Activated CD8-positive, alpha-beta memory T cell treated with anti-CD3 and anti-CD28 coated beads for 48 hours (primary cell): ENCODE data around the gene PATJ.
"Not testable (repeated sequence)": the region's sequence is repeated elsewhere in the genome, so short reads cannot be mapped to it uniquely, and the experiment has no call there.

Experiments used
- DNase-seq, 3 experiments: peaks; one replicate each; pipeline ENCODE4 v3.0.0-alpha.2; 2020; ENCODE audit warnings: low read depth in 2 of 3, low spot score in 2 of 3

The PATJ gene

DNA sequence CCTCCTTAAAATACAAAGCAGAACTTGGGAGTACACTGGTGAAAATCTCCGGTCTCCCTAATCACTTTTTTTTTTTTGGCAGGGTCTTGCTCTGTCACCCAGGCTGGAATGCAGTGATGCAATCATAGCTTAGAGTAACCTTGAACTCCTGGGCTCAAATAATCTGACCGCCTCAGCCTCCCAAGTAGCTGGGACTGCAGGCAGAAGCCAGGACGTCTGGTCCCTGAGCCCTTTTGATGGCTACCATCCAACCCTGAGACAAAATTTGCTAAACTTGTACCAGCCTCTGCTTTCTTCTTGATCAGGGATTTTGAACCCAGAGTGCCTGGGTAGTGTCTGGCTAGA is 456.5 kb downstream of the PATJ start:
- no peak for DNase-seq

DNA sequence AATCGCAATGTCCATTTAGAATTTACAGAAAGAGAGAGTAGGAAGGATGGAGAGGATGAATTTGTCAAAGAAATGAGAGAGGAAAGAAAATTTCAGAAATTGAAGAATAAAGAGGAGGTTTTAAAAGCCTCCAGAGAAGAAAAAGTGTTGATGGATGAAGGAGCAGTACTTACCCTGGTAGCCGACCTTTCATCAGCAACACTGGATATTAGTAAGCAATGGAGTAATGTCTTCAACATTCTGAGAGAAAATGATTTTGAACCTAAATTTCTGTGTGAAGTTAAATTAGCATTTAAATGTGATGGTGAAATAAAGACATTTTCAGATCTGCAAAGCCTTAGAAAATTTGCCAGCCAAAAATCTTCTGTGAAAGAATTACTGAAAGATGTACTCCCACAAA is 464.9 kb downstream of the PATJ start:
- no peak for DNase-seq

DNA sequence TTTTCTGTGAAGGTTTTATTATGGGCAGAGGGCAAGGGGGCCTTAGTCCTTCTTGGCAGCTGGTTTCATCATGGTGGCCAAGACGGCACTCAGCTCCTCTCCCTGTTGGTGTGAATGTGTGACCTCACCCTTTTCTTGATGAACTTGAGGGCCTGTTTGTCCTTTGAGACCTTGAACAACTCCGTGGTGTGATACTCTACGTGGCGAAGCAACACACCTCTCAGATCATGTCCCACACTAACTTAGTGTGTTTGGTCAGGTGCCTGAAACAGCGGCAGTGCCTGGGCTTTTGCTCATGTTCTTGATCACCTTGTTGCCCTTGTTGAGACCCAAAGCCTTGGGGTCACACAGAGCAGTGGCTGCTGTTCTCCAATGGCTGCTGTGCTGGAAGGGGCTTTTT is 465.8 kb downstream of the PATJ start:
- no peak for DNase-seq

DNA sequence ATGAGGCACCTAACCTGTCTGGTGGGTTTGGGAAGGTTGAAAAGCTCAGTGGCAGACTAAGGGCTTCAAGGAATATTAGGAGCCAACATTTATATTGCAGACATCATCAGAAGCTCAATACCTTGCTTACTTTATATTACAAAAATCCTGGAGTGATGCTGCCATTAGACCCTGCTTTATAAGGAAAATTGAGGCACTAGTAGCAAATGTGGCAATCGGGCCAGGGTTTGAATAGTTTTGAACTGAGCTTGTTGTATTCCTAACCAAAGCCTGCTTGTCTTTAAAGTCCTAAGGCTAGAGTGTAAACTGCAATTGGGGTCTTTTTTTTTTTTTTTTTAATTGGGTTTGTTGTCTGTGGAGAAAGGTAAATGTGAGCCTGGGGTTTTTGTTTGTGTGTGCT is 466.7 kb downstream of the PATJ start:
- no peak for DNase-seq

DNA sequence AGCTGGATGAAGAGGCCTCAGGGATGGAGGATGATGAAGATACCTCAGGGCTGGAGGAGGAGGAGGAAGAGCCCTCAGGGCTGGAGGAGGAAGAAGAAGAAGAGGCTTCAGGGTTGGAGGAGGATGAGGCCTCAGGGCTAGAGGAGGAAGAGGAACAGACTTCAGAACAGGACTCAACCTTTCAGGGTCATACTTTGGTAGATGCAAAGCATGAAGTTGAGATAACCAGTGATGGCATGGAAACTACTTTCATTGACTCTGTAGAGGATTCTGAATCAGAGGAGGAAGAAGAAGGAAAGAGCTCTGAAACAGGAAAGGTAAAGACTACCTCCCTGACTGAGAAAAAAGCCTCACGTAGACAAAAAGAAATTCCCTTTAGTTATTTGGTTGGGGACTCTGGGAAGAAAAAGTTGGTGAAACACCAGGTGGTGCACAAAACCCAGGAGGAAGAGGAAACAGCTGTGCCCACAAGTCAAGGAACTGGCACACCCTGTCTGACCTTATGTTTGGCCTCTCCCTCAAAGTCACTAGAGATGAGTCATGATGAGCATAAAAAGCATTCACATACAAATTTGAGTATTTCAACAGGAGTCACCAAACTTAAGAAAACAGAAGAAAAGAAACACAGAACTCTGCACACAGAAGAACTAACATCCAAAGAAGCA is 467.8 kb downstream of the PATJ start:
- DNase-seq = no peak

DNA sequence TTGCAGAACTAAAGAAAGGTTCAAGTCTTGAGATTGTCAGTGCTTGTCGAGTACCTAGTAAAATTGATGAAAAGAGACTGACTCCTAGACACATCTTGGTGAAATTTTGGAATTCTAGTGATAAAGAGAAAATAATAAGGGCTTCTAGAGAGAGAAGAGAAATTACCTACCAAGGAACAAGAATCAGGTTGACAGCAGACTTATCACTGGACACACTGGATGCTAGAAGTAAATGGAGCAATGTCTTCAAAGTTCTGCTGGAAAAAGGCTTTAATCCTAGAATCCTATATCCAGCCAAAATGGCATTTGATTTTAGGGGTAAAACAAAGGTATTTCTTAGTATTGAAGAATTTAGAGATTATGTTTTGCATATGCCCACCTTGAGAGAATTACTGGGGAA is 468.7 kb downstream of the PATJ start:
- DNase-seq = no peak

DNA sequence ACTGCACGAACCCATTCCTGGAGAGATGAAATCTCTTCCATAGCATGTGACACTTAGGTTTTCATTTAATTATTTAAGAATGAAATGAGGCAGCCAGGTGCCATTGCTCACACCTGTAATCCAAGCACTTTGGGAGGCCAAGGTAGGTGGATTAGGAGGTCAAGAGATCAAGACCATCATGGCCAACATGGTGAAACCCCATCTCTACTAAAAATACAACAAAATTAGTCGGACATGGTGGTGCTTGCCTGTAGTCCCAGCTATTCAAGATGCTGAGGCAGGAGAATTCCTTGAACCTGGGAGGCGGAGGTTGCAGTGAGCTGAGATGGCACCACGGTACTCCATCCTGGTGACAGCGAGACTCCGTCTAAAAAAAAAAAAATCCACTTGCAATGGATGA is 470.1 kb downstream of the PATJ start:
- no peak for DNase-seq

DNA sequence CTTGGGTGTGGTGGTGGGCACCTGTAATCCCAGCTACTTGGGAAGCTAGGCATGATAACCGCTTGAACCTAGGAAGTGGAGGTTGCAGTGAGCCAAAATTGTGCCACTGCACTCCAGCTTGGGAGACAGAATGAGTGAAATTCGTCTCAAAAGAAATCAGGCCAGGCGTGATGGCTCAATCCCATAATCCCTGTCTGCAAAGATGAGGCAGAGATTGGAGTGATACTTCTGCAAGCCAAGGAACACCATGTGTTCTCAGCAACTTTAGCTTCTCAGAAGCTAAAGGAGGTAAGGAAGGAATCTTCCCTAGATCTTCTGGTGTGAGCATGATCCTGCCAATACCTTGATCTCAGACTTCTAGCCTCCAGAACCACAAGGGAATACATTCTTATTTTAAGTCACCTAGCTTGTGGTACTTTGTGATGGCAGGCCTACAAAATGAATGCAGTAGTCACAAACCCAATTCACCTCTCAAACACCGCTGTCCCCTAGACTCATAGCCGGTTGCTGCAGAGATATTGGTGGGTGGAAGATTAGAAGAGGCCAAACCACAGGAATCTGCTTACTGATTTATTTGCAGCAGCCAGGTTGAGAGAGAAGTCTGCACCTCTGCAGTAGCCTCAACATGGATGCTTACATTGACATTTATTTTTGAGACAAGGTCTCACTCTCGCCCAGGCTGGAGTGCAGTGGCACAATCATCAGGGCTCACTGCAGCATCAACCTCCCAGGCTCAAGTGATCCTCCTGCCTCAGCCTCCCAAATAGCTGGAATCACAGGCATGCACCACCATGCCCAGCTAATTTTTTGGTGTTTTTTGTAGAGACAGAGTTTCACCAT is 471.0 kb downstream of the PATJ start:
- DNase-seq = no peak

DNA sequence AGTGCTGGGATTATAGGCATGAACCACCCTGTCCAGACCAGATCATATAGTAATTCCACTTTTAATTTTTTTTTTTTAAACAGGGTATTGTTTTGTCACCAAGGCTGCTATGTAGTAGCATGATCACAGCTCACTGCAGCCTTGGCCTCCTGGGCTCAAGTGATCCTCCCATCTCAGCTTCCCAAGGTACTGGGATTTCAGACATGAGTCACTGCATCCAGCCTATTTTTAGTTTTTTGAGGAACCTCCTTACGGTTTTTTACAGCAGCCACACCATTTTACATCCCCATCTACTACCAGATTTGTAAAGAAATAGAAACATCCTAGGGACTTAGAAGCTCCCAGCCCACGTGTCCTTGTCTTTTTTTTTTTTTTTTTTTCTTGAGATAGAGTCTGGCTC is 476.3 kb downstream of the PATJ start:
- DNase-seq = no peak

DNA sequence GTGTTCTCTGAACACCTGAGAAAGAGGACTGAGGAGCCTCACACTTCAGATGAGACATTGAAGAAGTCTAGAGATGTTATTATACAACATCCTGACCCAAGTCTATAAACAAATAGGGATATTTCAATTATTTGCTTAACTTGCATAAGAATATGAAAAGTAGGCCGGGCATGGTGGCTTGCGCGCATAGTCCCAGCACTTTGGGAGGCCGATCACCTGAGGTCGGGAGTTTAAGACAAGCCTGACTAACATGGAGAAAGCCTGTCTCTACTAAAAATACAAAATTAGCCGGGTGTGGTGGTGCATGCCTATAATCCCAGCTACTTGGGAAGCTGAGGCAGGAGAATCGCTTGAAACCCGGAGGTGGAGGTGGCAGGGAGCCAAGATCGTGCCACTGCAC is 478.2 kb downstream of the PATJ start:
- DNase-seq = not testable (repeated sequence)

DNA sequence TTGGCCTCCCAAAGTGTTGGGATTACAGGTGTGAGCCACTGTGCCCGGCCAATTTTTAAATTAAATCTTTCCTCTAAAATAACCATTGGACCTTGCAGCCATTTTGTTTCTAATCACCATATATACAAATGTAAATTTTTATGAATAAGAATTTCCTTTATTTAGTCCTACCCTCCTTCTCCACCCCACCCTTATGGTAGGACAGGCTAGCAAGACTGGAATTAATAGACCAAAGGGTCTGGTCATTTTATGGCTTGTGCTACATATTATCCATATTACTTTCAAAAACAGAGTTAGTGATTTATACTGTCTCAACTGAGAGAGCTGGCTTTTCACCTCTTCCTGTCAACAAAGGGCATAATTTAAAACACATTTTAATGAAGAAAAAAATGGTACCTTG is 478.9 kb downstream of the PATJ start:
- DNase-seq = no peak

DNA sequence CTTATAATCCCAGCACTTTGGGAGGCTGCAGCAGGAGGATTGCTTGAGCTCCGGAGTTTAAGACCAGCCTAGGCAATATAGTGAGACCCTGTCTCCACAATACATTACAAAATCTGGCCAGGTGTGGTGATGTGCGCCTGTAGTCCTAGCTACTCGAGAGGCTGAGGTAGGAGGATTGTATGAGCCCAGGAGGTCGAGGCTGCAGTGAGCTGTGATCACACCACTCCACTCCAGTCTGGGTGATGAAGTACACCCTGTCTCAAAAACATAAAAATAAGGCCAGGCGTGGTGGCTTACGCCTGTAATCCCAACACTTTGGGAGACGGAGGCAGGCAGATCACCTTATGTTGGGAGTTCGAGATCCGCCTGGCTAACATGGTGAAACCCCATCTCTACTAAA is 480.0 kb downstream of the PATJ start:
- no peak for DNase-seq

DNA sequence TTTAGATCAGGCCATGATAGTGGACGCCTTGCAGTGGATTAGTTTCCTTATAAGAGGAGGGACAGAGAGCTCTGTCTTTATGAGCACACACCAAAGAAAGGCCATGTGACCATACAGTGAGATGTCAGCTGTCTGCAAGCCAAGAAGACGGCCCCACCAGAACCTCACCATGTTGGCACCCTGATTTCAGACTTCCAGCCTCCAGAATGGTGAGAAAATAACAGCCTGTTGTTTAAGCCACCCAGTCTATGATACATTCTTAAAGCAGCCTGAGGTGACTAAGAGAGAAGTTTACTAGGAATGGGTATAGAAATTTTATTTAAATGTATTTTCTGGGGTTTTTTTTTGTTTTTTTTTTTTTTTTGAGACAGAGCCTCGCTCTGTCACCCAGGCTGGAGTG is 481.9 kb downstream of the PATJ start:
- DNase-seq = no peak

DNA sequence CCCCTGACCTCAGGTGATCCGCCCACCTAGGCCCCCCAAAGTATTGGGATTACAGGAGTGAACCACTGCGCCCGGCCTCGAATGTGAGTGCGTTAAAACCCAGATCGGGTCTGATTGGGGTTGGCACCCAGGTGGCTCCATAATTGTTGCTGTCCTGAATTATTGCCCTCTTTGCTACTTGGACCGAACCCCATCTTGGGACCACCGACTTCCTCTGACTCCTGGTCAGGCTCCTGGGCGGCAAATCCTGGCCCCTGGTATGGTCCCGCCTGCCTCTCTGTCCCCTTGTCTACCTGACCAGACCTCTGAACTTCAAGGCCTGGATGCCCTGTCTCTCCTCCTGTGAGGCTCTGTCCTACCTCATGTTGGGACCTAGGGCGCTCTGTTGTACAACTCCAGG is 485.2 kb downstream of the PATJ start:
- DNase-seq = no peak
